Activated naive CD8-positive, alpha-beta T cell treated with anti-CD3 and anti-CD28 coated beads, Interleukin-2, amount 50 U/mL, for 24 hours (primary cell): ENCODE results near the gene MAST2.

Source experiments
- ATAC-seq: fragments of 150-1000 bp; cut with Tn5 transposase; one replicate; pipeline ENCODE4 v1.10.0; 2021
- DNase-seq: peaks from one replicate; pipeline ENCODE4 v3.0.0; 2021
- H3K27ac Mint-ChIP-seq: one replicate; pipeline ENCODE4 v1.8.0; 2021; ENCODE audit warnings: mild to moderate bottlenecking, mixed read lengths
- H3K27me3 Mint-ChIP-seq: one replicate; pipeline ENCODE4 v1.8.0; 2021; ENCODE audit warnings: mixed read lengths
- H3K36me3 Mint-ChIP-seq: one replicate; pipeline ENCODE4 v1.8.0; 2021; ENCODE audit warnings: low read depth, mixed read lengths
- H3K4me1 Mint-ChIP-seq: one replicate; pipeline ENCODE4 v1.8.0; 2021; ENCODE audit warnings: mixed read lengths
- H3K4me3 Mint-ChIP-seq: one replicate; pipeline ENCODE4 v1.8.0; 2021; ENCODE audit warnings: mild to moderate bottlenecking, moderate library complexity, mixed read lengths
- H3K9me3 Mint-ChIP-seq: one replicate; pipeline ENCODE4 v1.8.0; 2021; ENCODE audit warnings: mixed read lengths

The MAST2 gene

DNA sequence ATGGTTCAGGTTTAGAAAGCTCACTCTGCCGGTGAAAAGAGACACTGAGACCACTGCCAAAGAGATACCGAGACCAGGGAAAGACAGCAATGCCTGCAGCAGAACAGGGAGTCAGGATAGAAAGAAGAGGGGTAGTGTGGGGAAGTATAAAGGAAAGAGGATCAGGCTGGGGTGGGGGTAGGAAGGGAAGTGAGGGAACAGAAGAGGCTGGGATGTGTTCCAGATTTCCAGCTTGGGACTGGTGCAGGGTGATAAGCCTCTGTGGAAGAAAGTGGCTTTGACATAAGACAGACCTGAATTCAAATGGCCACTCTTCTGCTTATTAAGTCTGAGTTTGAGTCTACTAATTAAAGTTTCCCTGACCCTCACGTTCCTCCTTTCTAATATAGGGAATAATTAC, 223.1 kb downstream of the MAST2 start:
- Mint-ChIP-seq H3K4me1 (no peaks in the 10 kb centered on the region), H3K36me3 (peaks cover 7% of the 10 kb centered on the region), H3K9me3 (no peaks in the 10 kb centered on the region), H3K27ac (no peak overlapping the region), H3K4me3 (no peak overlapping the region), H3K27me3 (no peaks in the 10 kb centered on the region)
- ATAC-seq (no peak), DNase-seq (no peak)

DNA sequence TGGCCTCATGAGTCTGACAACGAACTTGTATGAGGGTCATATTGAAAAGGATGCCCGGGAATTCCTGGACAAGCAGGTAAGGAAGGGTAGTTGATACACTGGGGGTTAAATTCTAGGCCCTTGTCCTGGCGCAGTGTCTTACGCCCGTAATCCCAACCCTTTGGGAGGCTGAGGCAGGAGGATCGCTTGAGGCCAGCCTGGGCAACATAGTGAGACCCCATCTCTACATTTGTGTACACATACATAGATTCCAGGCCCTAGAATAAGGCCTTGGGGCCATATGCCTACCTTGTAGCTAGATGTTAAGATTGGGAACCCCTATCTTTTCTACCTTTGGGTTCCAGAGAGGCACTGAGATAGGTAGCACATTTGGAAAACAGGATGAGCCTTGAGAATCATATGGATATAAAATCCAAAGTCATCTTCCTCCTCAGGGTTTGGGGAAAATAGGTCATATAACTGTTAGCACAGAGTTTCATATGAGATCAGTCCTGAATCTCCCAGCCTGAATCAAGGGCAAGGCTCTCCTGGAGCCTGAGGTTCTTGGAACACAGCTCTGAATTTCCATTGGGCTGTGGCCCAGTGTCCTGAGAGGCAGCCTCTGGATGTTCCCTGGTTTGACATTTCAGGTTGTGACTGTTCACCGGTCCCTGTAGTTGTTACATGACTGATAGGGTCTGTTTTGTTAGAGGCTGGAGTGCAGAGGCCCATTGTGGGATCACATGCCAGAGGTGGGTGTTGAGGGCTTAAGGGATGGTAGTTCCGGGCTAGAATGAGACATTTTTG, 224.6 kb downstream of the MAST2 start:
- no peak for DNase-seq
- no peaks in the 10 kb centered on the region for H3K4me1 Mint-ChIP-seq
- H3K27ac Mint-ChIP-seq: no peak overlapping the region
- no peak for ATAC-seq
- H3K9me3 Mint-ChIP-seq: no peaks in the 10 kb centered on the region
- peaks cover 7% of the 10 kb centered on the region for H3K36me3 Mint-ChIP-seq
- H3K27me3 Mint-ChIP-seq: no peaks in the 10 kb centered on the region
- H3K4me3 Mint-ChIP-seq: no peak overlapping the region

DNA sequence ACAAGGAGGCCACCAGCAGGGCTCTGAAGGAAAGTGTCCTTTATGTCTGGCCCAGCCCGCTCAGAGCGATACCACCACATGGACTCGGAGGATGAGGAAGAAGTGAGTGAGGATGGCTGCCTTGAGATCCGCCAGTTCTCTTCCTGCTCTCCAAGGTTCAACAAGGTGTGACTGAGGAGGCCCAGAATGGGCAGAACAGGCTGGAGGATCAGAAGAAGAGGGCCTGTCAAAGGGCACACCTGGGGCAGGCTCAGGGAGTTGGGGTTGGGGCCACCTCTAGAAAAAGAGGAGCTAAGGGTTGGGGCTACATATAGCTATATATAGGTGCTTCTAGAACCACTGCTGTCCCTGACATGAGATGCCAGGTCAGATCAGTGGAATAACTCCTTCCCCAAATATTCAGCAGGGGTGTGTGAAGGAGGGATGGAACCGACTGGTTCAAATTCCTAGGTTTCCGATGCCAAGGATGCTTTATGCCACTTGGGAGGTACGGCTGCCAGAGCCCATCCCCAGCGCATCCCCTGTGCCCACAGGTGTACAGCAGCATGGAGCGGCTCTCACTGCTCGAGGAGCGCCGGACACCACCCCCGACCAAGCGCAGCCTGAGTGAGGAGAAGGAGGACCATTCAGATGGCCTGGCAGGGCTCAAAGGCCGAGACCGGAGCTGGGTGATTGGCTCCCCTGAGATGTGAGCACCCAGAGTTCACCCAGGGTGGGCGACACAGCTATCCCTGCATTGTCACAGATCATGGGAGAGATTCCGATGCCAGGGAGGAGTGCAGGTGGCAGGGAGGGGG, 226.9 kb downstream of the MAST2 start:
- no peaks in the 10 kb centered on the region for H3K27me3 Mint-ChIP-seq
- no peak overlapping the region for H3K4me3 Mint-ChIP-seq
- no peaks in the 10 kb centered on the region for H3K9me3 Mint-ChIP-seq
- H3K36me3 Mint-ChIP-seq: no peaks in the 10 kb centered on the region
- no peak for ATAC-seq
- DNase-seq: no peak
- no peak overlapping the region for H3K27ac Mint-ChIP-seq
- H3K4me1 Mint-ChIP-seq: no peaks in the 10 kb centered on the region

DNA sequence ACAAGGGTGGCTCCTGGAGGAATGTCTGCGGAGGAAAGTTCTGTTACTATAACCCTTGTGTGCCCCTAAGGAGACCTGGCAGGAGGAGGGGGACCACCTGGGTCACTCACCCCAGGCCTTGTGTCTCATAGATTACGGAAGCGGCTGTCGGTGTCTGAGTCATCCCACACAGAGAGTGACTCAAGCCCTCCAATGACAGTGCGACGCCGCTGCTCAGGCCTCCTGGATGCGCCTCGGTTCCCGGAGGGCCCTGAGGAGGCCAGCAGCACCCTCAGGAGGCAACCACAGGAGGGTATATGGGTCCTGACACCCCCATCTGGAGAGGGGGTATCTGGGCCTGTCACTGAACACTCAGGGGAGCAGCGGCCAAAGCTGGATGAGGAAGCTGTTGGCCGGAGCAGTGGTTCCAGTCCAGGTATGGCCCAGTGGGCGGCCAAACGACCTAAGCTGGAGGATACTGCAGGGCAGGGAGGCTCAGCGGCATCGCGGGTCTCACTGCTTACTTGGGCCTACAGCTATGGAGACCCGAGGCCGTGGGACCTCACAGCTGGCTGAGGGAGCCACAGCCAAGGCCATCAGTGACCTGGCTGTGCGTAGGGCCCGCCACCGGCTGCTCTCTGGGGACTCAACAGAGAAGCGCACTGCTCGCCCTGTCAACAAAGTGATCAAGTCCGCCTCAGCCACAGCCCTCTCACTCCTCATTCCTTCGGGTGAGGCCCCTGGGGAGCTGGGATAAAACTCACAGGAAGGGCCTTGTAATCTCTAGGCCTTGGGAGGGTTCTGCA, 227.7 kb downstream of the MAST2 start:
- Mint-ChIP-seq H3K4me3 (no peak overlapping the region), H3K27ac (no peak overlapping the region), H3K4me1 (no peaks in the 10 kb centered on the region), H3K9me3 (no peaks in the 10 kb centered on the region), H3K36me3 (no peaks in the 10 kb centered on the region), H3K27me3 (no peaks in the 10 kb centered on the region)
- DNase-seq (no peak), ATAC-seq (no peak)

DNA sequence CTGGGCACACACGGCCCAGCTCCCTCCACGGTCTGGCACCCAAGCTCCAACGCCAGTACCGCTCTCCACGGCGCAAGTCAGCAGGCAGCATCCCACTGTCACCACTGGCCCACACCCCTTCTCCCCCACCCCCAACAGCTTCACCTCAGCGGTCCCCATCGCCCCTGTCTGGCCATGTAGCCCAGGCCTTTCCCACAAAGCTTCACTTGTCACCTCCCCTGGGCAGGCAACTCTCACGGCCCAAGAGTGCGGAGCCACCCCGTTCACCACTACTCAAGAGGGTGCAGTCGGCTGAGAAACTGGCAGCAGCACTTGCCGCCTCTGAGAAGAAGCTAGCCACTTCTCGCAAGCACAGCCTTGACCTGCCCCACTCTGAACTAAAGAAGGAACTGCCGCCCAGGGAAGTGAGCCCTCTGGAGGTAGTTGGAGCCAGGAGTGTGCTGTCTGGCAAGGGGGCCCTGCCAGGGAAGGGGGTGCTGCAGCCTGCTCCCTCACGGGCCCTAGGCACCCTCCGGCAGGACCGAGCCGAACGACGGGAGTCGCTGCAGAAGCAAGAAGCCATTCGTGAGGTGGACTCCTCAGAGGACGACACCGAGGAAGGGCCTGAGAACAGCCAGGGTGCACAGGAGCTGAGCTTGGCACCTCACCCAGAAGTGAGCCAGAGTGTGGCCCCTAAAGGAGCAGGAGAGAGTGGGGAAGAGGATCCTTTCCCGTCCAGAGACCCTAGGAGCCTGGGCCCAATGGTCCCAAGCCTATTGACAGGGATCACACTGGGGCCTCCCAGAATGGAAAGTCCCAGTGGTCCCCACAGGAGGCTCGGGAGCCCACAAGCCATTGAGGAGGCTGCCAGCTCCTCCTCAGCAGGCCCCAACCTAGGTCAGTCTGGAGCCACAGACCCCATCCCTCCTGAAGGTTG, 231.4 kb downstream of the MAST2 start:
- no peak overlapping the region for H3K4me3 Mint-ChIP-seq
- H3K4me1 Mint-ChIP-seq: no peaks in the 10 kb centered on the region
- no peak for ATAC-seq

DNA sequence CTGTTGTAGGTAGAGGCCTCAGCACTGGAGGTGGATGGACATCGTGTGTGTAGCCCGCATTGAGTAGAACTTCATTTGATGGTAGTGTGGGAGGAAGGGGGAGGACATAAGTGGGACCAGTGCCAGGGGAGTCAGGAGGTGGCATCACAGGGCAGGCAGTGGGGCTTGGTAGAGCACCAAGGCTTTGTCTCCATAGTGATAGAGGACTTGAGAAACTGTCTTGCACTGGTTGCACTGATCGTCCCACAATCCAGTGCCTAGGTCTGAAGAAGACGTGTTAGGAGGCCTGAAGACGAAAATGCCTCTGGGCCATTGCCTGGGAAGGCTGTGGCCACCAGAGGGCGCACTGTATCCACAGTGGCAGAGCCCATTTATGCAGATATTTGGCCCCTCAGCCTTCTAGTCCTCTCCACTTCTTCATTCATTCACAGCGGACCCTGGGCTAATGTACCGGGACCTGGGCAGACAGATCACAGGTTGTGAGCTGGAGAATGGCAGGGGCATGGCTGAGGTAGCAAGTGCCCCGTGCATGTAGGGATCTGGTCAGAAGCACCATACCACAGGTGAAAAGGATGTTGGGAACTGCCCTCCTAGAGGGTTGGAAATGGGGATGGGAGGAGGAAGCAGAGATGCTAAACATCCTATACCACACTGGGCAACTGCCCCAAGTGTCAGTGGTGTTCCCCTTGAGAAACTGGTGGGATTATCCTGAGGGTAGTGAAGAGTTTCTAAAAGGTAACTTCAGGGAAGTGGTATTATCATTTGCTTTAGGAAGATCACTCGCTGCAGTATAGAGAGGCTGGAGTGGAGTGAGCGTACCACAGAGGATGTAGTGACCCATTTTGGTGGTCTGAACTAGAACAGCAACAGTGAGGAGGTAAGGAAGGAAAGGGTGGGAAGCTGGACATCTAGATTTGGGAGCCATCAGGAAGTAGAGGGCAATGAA, 233.8 kb downstream of the MAST2 start:
- no peaks in the 10 kb centered on the region for H3K4me1 Mint-ChIP-seq
- H3K9me3 Mint-ChIP-seq: no peaks in the 10 kb centered on the region
- H3K36me3 Mint-ChIP-seq: no peaks in the 10 kb centered on the region
- no peak overlapping the region for H3K4me3 Mint-ChIP-seq
- DNase-seq (peak; percentile 88), ATAC-seq (peak; percentile 67)
- H3K27me3 Mint-ChIP-seq: no peaks in the 10 kb centered on the region
- H3K27ac Mint-ChIP-seq: no peak overlapping the region

More for the DNA sequence above, 231.4 kb downstream of the MAST2 start:
- Mint-ChIP-seq H3K36me3 (no peaks in the 10 kb centered on the region), H3K27me3 (no peaks in the 10 kb centered on the region), H3K9me3 (no peaks in the 10 kb centered on the region), H3K27ac (no peak overlapping the region)
- no peak for DNase-seq

DNA sequence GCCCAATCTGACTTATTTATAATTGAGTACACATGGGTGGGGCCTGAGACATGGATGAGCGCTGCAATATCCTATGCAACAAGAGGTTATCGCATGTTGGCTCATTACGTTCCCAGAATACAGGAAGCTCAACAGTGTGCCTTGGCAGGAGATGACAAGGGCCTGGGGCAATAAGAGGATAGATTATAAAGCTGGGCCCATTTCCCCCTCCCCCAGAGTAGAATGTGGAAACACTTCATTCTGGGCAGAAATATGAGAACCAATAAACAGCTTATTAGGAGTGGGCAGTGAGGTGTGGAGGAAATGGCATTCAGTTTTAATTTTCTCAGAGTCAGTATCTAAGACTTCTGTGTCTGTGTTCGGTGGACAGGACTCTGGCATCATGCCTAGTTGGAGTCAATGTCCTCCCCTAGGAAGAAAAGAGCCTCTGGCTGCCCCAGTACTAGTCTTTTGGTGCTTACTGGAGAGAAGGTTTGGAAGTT, 236.2 kb downstream of the MAST2 start:
- Mint-ChIP-seq H3K27me3 (no peaks in the 10 kb centered on the region), H3K4me1 (peaks cover 12% of the 10 kb centered on the region)

DNA sequence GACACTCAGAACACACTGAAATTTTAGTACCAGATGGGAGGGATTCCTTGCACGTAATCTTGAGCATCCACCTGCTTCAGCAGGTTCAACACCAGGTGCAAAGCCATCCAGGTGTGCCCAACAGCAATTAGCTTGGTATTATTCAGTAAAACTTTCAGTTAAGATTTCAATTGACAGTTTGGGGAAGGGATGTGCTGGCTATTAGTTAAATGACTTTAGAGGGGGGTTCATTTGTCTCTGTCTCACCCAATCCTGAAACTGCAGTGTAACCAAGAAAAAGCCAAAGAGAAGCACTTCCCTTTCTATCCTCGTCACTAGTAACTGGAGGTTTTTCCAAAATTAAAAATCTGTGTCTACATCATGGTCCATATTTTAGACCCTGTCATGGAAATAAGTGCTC, 238.1 kb downstream of the MAST2 start:
- no peaks in the 10 kb centered on the region for H3K27me3 Mint-ChIP-seq
- no peak overlapping the region for H3K4me3 Mint-ChIP-seq
- ATAC-seq (no peak), DNase-seq (no peak)
- no peaks in the 10 kb centered on the region for H3K36me3 Mint-ChIP-seq
- H3K27ac Mint-ChIP-seq: no peak overlapping the region
- H3K4me1 Mint-ChIP-seq: peaks cover 12% of the 10 kb centered on the region
- H3K9me3 Mint-ChIP-seq: no peaks in the 10 kb centered on the region

More for the DNA sequence above, 236.2 kb downstream of the MAST2 start:
- Mint-ChIP-seq H3K9me3 (no peaks in the 10 kb centered on the region), H3K4me3 (no peak overlapping the region), H3K27ac (no peak overlapping the region), H3K36me3 (no peaks in the 10 kb centered on the region)
- no peak for ATAC-seq
- no peak for DNase-seq

DNA sequence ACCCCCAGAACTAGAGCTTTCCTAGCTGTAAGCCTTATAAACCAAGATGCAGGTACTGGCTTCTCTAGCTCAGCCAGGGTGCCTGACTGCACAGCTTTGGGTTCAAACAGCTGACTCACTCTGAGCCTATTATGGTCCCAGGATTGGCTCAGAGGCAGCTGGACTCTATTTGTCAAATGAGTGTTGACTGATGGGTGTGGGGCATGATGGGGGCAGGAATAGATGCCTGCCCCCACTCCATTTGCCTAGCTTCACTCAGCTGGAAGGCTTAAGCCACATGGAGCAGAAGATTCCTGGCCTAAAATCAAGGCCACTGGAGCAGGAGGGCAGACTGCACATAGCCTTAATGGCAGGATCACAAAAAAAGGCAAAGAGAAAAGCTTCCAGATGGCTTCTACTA, 238.6 kb downstream of the MAST2 start:
- H3K4me1 Mint-ChIP-seq: peaks cover 12% of the 10 kb centered on the region

DNA sequence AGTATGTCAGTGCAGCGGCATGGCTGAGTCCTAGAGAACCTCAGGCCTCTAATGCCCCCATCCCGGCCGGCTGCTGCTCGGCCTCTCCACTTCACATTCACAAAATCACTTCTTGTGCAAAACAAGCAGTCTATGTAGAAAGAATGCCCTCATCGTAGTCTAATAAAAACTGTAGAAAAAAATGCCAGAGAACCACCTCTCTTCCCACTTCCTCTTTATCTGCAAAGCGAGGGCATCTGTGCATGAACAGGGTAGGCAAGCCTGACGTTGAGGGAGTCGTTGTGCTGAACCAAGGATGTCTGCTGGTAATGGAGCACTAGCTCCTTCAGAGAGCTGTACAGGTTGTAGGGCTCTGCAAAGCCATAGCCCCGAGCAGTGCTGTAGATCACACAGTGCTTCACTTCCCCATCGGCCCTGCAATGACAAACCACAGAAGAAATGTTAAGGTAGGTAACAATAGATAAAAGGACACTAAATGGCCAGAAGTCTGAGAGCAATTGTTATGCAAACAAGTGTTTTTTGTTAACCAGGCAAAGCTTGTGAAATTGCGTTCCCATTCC, 240.1 kb downstream of the MAST2 start:
- Mint-ChIP-seq H3K27ac (no peak overlapping the region), H3K9me3 (no peaks in the 10 kb centered on the region), H3K4me1 (peaks cover 12% of the 10 kb centered on the region), H3K36me3 (no peaks in the 10 kb centered on the region), H3K27me3 (no peaks in the 10 kb centered on the region), H3K4me3 (no peak overlapping the region)
- peak; percentile 36 for ATAC-seq
- no peak for DNase-seq

More for the DNA sequence above, 238.6 kb downstream of the MAST2 start:
- Mint-ChIP-seq H3K36me3 (no peaks in the 10 kb centered on the region), H3K4me3 (no peak overlapping the region), H3K27ac (no peak overlapping the region), H3K9me3 (no peaks in the 10 kb centered on the region), H3K27me3 (no peaks in the 10 kb centered on the region)
- ATAC-seq (no peak), DNase-seq (no peak)

DNA sequence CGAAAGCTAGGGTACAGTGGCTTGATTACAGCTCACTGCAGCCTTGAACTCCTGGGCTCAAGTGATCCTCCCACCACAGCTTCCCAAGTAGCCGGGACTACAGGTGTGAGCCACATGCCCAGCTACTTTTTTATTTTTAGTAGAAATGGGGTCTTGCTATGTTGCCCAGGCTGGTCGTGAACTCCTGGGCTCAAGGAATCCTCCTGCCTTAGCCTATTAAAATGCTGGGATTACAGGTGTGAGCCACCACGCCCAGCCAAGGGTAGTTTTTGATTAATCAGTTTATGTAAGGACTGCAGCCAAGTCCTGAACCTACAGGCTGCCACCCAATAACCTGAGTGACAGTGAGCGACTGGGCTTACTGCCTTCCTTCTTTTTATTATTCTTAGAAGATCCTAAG, 240.7 kb downstream of the MAST2 start:
- H3K9me3 Mint-ChIP-seq: no peaks in the 10 kb centered on the region
- ATAC-seq (no peak), DNase-seq (no peak)
- peaks cover 12% of the 10 kb centered on the region for H3K4me1 Mint-ChIP-seq
- H3K36me3 Mint-ChIP-seq: no peaks in the 10 kb centered on the region
- H3K4me3 Mint-ChIP-seq: no peak overlapping the region
- no peak overlapping the region for H3K27ac Mint-ChIP-seq
- no peaks in the 10 kb centered on the region for H3K27me3 Mint-ChIP-seq

DNA sequence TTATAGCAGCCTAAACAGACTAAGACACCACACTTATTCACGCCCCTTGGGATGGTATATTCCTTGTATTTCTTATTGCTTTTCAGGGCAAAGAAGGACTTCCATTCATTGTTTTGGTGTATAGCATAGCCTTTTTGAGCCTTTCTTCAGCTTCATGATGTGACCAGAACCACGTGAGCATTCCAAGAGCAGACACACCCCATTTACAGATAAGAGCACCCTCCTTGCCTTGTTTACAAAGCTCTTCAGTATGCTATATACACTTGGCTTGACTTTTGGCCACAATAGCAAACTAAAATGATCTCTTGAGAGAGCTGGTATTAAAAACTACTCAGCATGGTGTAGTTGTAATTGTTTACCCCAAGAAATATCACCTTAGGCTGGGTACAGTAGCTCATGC, 250.3 kb downstream of the MAST2 start:
- Mint-ChIP-seq H3K36me3 (no peaks in the 10 kb centered on the region), H3K4me1 (no peaks in the 10 kb centered on the region), H3K27ac (no peak overlapping the region), H3K27me3 (no peaks in the 10 kb centered on the region), H3K9me3 (no peaks in the 10 kb centered on the region), H3K4me3 (no peak overlapping the region)
- DNase-seq (no peak), ATAC-seq (no peak)

DNA sequence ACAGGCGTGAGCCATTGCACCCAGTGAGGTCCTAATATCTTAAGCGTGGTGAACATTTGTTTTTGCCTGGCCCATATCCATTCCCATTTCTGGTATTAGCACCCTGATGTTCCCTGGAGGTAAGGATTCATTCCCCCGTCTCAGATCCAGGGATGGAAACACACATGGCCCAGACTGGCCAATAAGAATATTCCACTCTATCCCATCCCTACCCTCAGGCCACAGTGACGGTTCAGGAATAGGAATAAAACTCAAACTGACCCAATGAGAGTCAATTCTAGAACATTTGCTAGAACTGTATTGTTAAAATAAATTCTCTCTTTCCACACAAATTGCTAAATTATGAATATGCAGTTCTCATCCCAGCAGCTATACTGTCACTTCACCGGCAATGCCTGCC, 252.9 kb downstream of the MAST2 start:
- Mint-ChIP-seq H3K27ac (no peak overlapping the region), H3K27me3 (no peaks in the 10 kb centered on the region), H3K4me1 (no peaks in the 10 kb centered on the region), H3K36me3 (no peaks in the 10 kb centered on the region), H3K9me3 (no peaks in the 10 kb centered on the region), H3K4me3 (no peak overlapping the region)
- no peak for DNase-seq
- no peak for ATAC-seq
